PFSK-1 (cell line): ENCODE data around the gene ARHGEF7.

Source experiments
- FOXP2 ChIP-seq: optimal IDR thresholded peaks from 2 replicates; pipeline ENCODE3; 2011; ENCODE audit warnings: borderline replicate concordance, control low read depth, inconsistent platforms; ENCODE audit not compliant: insufficient read depth; ENCODE audit errors: extremely low read length, extremely low read depth
- POLR2AphosphoS5 ChIP-seq: IDR thresholded peaks from 2 replicates; pipeline ENCODE4 v1.6.1; 2012; ENCODE audit warnings: low read depth, mild to moderate bottlenecking, control low read depth, low read length, moderate library complexity
- REST ChIP-seq, 2 experiments: IDR thresholded peaks; 2 replicates each; pipeline versions ENCODE4 v1.6.1 to v1.8.0; 2011 to 2012; ENCODE audit warnings: low read depth in 2 of 2, low read length in 2 of 2, control low read depth in 1 of 2, inconsistent platforms in 1 of 2, mild to moderate bottlenecking in 1 of 2, moderate library complexity in 1 of 2; ENCODE audit not compliant: insufficient read depth in 1 of 2
- TAF1 ChIP-seq: IDR thresholded peaks from 2 replicates; pipeline ENCODE4 v1.6.1; 2012; ENCODE audit warnings: low read length, control low read depth, borderline replicate concordance; ENCODE audit not compliant: insufficient read depth

GRCh38 chr13:111183959-111184358 lies 68.8 kb downstream of the ARHGEF7 start:
- TF ChIP-seq POLR2AphosphoS5, result no peak
- no peak for TF ChIP-seq TAF1
- no peak for TF ChIP-seq REST (IDR thresholded peaks at IDR 0.05; ENCODE audit: insufficient read depth in 1 of 2, low read depth in 2 of 2, low read length in 2 of 2)
- no peak for TF ChIP-seq FOXP2
